Hepatocyte (in vitro differentiated cells): ENCODE results near the gene KRT81. TPM values are rescaled to one million over a fixed set of nuclear protein-coding genes. Genes with fewer than 3 reads are reported as not detected.

Experiments
- DNase-seq: peaks from one replicate; pipeline ENCODE4 v3.0.0-alpha.2; 2016; ENCODE audit warnings: low spot score
- H2AFZ ChIP-seq: fragments of 200-600 bp; sonication (generic); 2 replicates; pipeline ENCODE4 v1.6.0; 2016; ENCODE audit warnings: antibody characterized with exemption, mild to moderate bottlenecking
- H3K27ac ChIP-seq: fragments of 200-600 bp; sonication (generic); 2 replicates; pipeline ENCODE4 v1.5.1; 2016; ENCODE audit warnings: mild to moderate bottlenecking
- H3K27me3 ChIP-seq: fragments of 200-600 bp; sonication (generic); 2 replicates; pipeline ENCODE4 v1.6.1; 2016
- H3K36me3 ChIP-seq: fragments of 200-600 bp; sonication (generic); replicated peaks from 2 replicates; pipeline ENCODE4 v1.5.1; 2016; ENCODE audit warnings: low read depth; ENCODE audit not compliant: insufficient read depth
- H3K4me1 ChIP-seq: fragments of 200-600 bp; sonication (generic); 2 replicates; pipeline ENCODE4 v1.5.1; 2016; ENCODE audit warnings: mild to moderate bottlenecking, moderate library complexity; ENCODE audit not compliant: insufficient read depth
- H3K4me2 ChIP-seq: fragments of 200-600 bp; sonication (generic); 2 replicates; pipeline ENCODE4 v1.6.0; 2016
- H3K4me3 ChIP-seq: fragments of 200-600 bp; sonication (generic); 2 replicates; pipeline ENCODE4 v1.5.1; 2016; ENCODE audit warnings: mild to moderate bottlenecking
- H3K79me2 ChIP-seq: fragments of 200-600 bp; sonication (generic); 2 replicates; pipeline ENCODE4 v1.6.0; 2017; ENCODE audit warnings: mild to moderate bottlenecking
- H3K9me2 ChIP-seq: fragments of 200-600 bp; sonication (generic); replicated peaks from 2 replicates; pipeline ENCODE4 v1.6.0; 2017; ENCODE audit warnings: mild to moderate bottlenecking; ENCODE audit not compliant: insufficient read depth
- H3K9me3 ChIP-seq: fragments of 200-600 bp; sonication (generic); 2 replicates; pipeline ENCODE4 v1.5.1; 2016; ENCODE audit warnings: low read depth, mild to moderate bottlenecking
- H4K20me1 ChIP-seq: fragments of 200-600 bp; sonication (generic); 2 replicates; pipeline ENCODE4 v1.6.0; 2016; ENCODE audit warnings: mild to moderate bottlenecking; ENCODE audit not compliant: insufficient read depth, poor library complexity, severe bottlenecking
- CTCF ChIP-seq: fragments of 200-600 bp; sonication (generic); IDR thresholded peaks from 2 replicates; pipeline ENCODE4 v1.5.1; 2016; ENCODE audit warnings: antibody characterized with exemption, mild to moderate bottlenecking; ENCODE audit not compliant: poor library complexity
- EZH2 ChIP-seq: fragments of 200-600 bp; sonication (generic); IDR thresholded peaks from 2 replicates; pipeline ENCODE4 v1.6.1; 2016; ENCODE audit warnings: antibody characterized with exemption, mild to moderate bottlenecking, borderline replicate concordance
- EZH2phosphoT487 ChIP-seq: fragments of 200-600 bp; sonication (generic); IDR thresholded peaks from one replicate; pipeline ENCODE4 v1.6.1; 2018; ENCODE audit warnings: antibody characterized with exemption, mild to moderate bottlenecking, low read depth, moderate library complexity; ENCODE audit not compliant: unreplicated experiment, severe bottlenecking
- whole genome bisulfite sequencing: methylation state at CpG from one replicate; pipeline ENCODE4 v1.1.6; 2016; ENCODE audit warnings: low lambda C conversion rate; ENCODE audit errors: missing lambda C conversion rate; 5-methylcytosine and 5-hydroxymethylcytosine counted together
- polyA plus RNA-seq: library from polyadenylated mRNA; unstranded; fragments of >200 nt; fragmentation: Nextera tagmentation; extraction: Ambion mirVana; gene quantifications from 2 replicates; pipeline ENCODE4 v1.2.1, GENCODE V29; 2016
- total RNA-seq: library from RNA; depleted of rRNA; stranded (reverse); fragments of >200 nt; gene quantifications from 2 replicates; pipeline ENCODE4 v1.2.3, GENCODE V29; 2014

KRT81 gene
- total and polyA plus RNA-seq, 2 experiments from 2014 or later = not detected

GRCh38 chr12:52335598-52336262, 44.4 kb upstream of the KRT81 start:
- Histone ChIP-seq H3K27me3 (no peaks in the 10 kb centered on the region), H3K36me3 (no peaks in the 10 kb centered on the region), H3K27ac (no peak overlapping the region), H3K9me3 (no peaks in the 10 kb centered on the region), H3K4me1 (no peaks in the 10 kb centered on the region), H3K9me2 (no peaks in the 10 kb centered on the region), H2AFZ (no peak overlapping the region), H4K20me1 (no peaks in the 10 kb centered on the region), H3K79me2 (no peaks in the 10 kb centered on the region), H3K4me2 (no peak overlapping the region), H3K4me3 (no peak overlapping the region)
- WGBS = 87% methylated on average over 4 of the region's 4 CpGs
- no peak for DNase-seq
- no peak for TF ChIP-seq EZH2
- no peak for TF ChIP-seq CTCF
- no peak for TF ChIP-seq EZH2phosphoT487

- no peaks in the 10 kb centered on the region for H3K79me2 ChIP-seq
- no peak overlapping the region for H3K27ac ChIP-seq
- no peaks in the 10 kb centered on the region for H3K36me3 ChIP-seq
- H3K4me2 ChIP-seq = no peak overlapping the region
- no peak for TF ChIP-seq EZH2phosphoT487
- H3K9me3 ChIP-seq = no peaks in the 10 kb centered on the region
- DNase-seq = no peak
- H3K4me3 ChIP-seq = no peak overlapping the region
- H2AFZ ChIP-seq = no peak overlapping the region
- H3K27me3 ChIP-seq = no peaks in the 10 kb centered on the region
- 84% methylated on average over 3 of the region's 3 CpGs for WGBS
- H4K20me1 ChIP-seq = no peaks in the 10 kb centered on the region
- no peaks in the 10 kb centered on the region for H3K4me1 ChIP-seq
- no peaks in the 10 kb centered on the region for H3K9me2 ChIP-seq
Measured at GRCh38 chr12:52334185-52334584, 42.9 kb upstream of the KRT81 start.

GRCh38 chr12:52333321-52333720, 42.0 kb upstream of the KRT81 start:
- Histone ChIP-seq H3K9me2 (no peaks in the 10 kb centered on the region), H3K27ac (no peak overlapping the region), H3K4me3 (no peak overlapping the region), H3K4me2 (no peak overlapping the region), H2AFZ (no peak overlapping the region), H3K4me1 (no peaks in the 10 kb centered on the region), H3K9me3 (no peaks in the 10 kb centered on the region), H3K79me2 (no peaks in the 10 kb centered on the region), H4K20me1 (no peaks in the 10 kb centered on the region), H3K36me3 (no peaks in the 10 kb centered on the region), H3K27me3 (no peaks in the 10 kb centered on the region)
- WGBS = 21% methylated on average over 3 of the region's 3 CpGs
- TF ChIP-seq CTCF (no peak), EZH2phosphoT487 (no peak), EZH2 (no peak)
- no peak for DNase-seq

- Histone ChIP-seq H3K4me2 (no peak overlapping the region), H3K9me2 (no peaks in the 10 kb centered on the region), H3K79me2 (no peaks in the 10 kb centered on the region), H2AFZ (no peak overlapping the region), H3K27ac (no peak overlapping the region), H3K4me3 (no peak overlapping the region), H3K27me3 (no peaks in the 10 kb centered on the region), H3K36me3 (no peaks in the 10 kb centered on the region), H3K9me3 (no peaks in the 10 kb centered on the region), H4K20me1 (no peaks in the 10 kb centered on the region), H3K4me1 (no peaks in the 10 kb centered on the region)
- DNase-seq = no peak
- TF ChIP-seq EZH2phosphoT487 (no peak), EZH2 (no peak), CTCF (no peak)
- 100% methylated on average over 1 of the region's 1 CpG for WGBS
Measured at GRCh38 chr12:52332381-52332780, 41.0 kb upstream of the KRT81 start.
